CD4-positive, CD25-positive, alpha-beta regulatory T cell (primary cell): ENCODE measurements around the gene UBB. TPM values are rescaled to one million over a fixed set of nuclear protein-coding genes. Genes with fewer than 3 reads are reported as not detected.

Source experiments
- ATAC-seq, 2 donors: fragments of 150-1000 bp; cut with Tn5 transposase; one replicate each; pipeline ENCODE4 v1.10.0; 2021; ENCODE audit warnings: low read depth in 2 of 2, moderate number of reproducible peaks in 2 of 2, moderate library complexity in 1 of 2
- DNase-seq, 3 donors: peaks; one replicate each; pipeline versions ENCODE4 v3.0.0 to v3.0.0-alpha.2; 2012 to 2022; ENCODE audit warnings: mixed read lengths in 1 of 3
- H3K27ac ChIP-seq: one replicate; pipeline ENCODE4 v1.7.0; 2013; ENCODE audit warnings: mild to moderate bottlenecking, low read length; ENCODE audit not compliant: insufficient read depth, poor library complexity, severe bottlenecking
- H3K27me3 ChIP-seq: one replicate; pipeline ENCODE4 v1.7.0; 2013; ENCODE audit warnings: low read length; ENCODE audit not compliant: control insufficient read depth, insufficient read depth
- H3K36me3 ChIP-seq: one replicate; pipeline ENCODE4 v1.7.0; 2013; ENCODE audit warnings: mild to moderate bottlenecking, low read length, moderate library complexity; ENCODE audit not compliant: control insufficient read depth, insufficient read depth
- H3K4me1 ChIP-seq: 2 replicates; pipeline ENCODE4 v1.7.0; 2013; ENCODE audit warnings: mild to moderate bottlenecking, low read length; ENCODE audit not compliant: insufficient read depth, control insufficient read depth, poor library complexity, severe bottlenecking
- H3K4me3 ChIP-seq: one replicate; pipeline ENCODE4 v1.7.0; 2013; ENCODE audit warnings: low read depth, mild to moderate bottlenecking, low read length, moderate library complexity
- H3K9me3 ChIP-seq, 2 experiments: 1 replicate in 1 of 2; 2 replicates in 1 of 2; pipeline ENCODE4 v1.7.0; 2013; ENCODE audit warnings: low read length in 2 of 2, mild to moderate bottlenecking in 1 of 2, moderate library complexity in 1 of 2; ENCODE audit not compliant: control insufficient read depth in 2 of 2
- H3K27ac Mint-ChIP-seq, 3 donors: one replicate each; pipeline ENCODE4 v1.8.0; 2020 to 2022; ENCODE audit warnings: mild to moderate bottlenecking in 3 of 3, mixed read lengths in 3 of 3, moderate library complexity in 2 of 3
- H3K27me3 Mint-ChIP-seq: one replicate; pipeline ENCODE4 v1.8.0; 2022; ENCODE audit warnings: mild to moderate bottlenecking, mixed read lengths
- H3K36me3 Mint-ChIP-seq: one replicate; pipeline ENCODE4 v1.8.0; 2020; ENCODE audit warnings: mixed read lengths
- H3K4me1 Mint-ChIP-seq, 4 donors: one replicate each; pipeline ENCODE4 v1.8.0; 2020 to 2022; ENCODE audit warnings: mixed read lengths in 4 of 4, mild to moderate bottlenecking in 1 of 4
- H3K4me3 Mint-ChIP-seq, 4 donors: one replicate each; pipeline ENCODE4 v1.8.0; 2020 to 2022; ENCODE audit warnings: mild to moderate bottlenecking in 4 of 4, mixed read lengths in 4 of 4, moderate library complexity in 3 of 4
- H3K9me3 Mint-ChIP-seq, 7 donors: one replicate each; pipeline ENCODE4 v1.8.0; 2020 to 2022; ENCODE audit warnings: mixed read lengths in 7 of 7, mild to moderate bottlenecking in 3 of 7, moderate library complexity in 2 of 7
- polyA plus RNA-seq, 4 donors: library from polyadenylated mRNA; unstranded; fragments of 300-500 nt; fragmentation: Illumina TruSeq; gene quantifications; one replicate each; pipeline ENCODE4 v1.2.3, GENCODE V29; 2021
- total RNA-seq: library from RNA; stranded (reverse); gene quantifications from one replicate; pipeline ENCODE4 v1.2.3, GENCODE V29; 2022

UBB gene
- total and polyA plus RNA-seq, 5 donors from 2014 or later: 953 to 2,206 (median 1,810) TPM

- Histone ChIP-seq H3K27ac (no peak overlapping the region), H3K9me3 (no peaks in the 10 kb centered on the region), H3K4me3 (no peak overlapping the region), H3K27me3 (no peaks in the 10 kb centered on the region), H3K36me3 (peaks cover 4% of the 10 kb centered on the region), H3K4me1 (peaks cover 11% of the 10 kb centered on the region)
- H3K36me3 Mint-ChIP-seq: peaks cover 13% of the 10 kb centered on the region
- peaks cover 0 to 2% (median 0%) of the 10 kb centered on the region in 7 donors for H3K9me3 Mint-ChIP-seq
- peaks cover 5 to 23% (median 17%) of the 10 kb centered on the region in 4 donors for H3K4me1 Mint-ChIP-seq
- ATAC-seq (no peak), DNase-seq (no peak)
- H3K4me3 Mint-ChIP-seq: peak overlapping the region in 2 of 4 donors; percentile 61 to 62
- H3K27ac Mint-ChIP-seq: no peak overlapping the region
- H3K27me3 Mint-ChIP-seq: peaks cover 7% of the 10 kb centered on the region
These were observed 3.0 kb upstream of the UBB start for GRCh38 chr17:16377941-16378341.

- H3K36me3 Mint-ChIP-seq: peaks cover 16% of the 10 kb centered on the region
- no peaks in the 10 kb centered on the region for H3K9me3 ChIP-seq
- peak overlapping the region in 3 of 4 donors; percentile 54 to 80 (median 74) for H3K4me3 Mint-ChIP-seq
- H3K27ac ChIP-seq: no peak overlapping the region
- H3K4me1 Mint-ChIP-seq: peaks cover 5 to 31% (median 23%) of the 10 kb centered on the region in 4 donors
- H3K9me3 Mint-ChIP-seq: peaks cover 0 to 2% (median 0%) of the 10 kb centered on the region in 7 donors
- H3K4me3 ChIP-seq: no peak overlapping the region
- peaks cover 17% of the 10 kb centered on the region for H3K4me1 ChIP-seq
- no peaks in the 10 kb centered on the region for H3K27me3 ChIP-seq
- ATAC-seq (no peak), DNase-seq (no peak)
- H3K36me3 ChIP-seq: peaks cover 10% of the 10 kb centered on the region
- peak overlapping the region in 2 of 3 donors; percentile 17 to 46 for H3K27ac Mint-ChIP-seq
- peaks cover 7% of the 10 kb centered on the region for H3K27me3 Mint-ChIP-seq
These were observed 2.1 kb upstream of the UBB start for GRCh38 chr17:16378636-16379282.

- H3K4me3 ChIP-seq: no peak overlapping the region
- peaks cover 17% of the 10 kb centered on the region for H3K4me1 ChIP-seq
- Mint-ChIP-seq H3K9me3 (peaks cover 0 to 2% (median 0%) of the 10 kb centered on the region in 7 donors), H3K27ac (peak overlapping the region in 1 of 3 donors; percentile 46), H3K4me3 (no peak overlapping the region), H3K27me3 (peaks cover 7% of the 10 kb centered on the region), H3K4me1 (peaks cover 5 to 39% (median 30%) of the 10 kb centered on the region in 4 donors), H3K36me3 (peaks cover 16% of the 10 kb centered on the region)
- no peaks in the 10 kb centered on the region for H3K9me3 ChIP-seq
- peaks cover 10% of the 10 kb centered on the region for H3K36me3 ChIP-seq
- H3K27me3 ChIP-seq: no peaks in the 10 kb centered on the region
- no peak for DNase-seq
- H3K27ac ChIP-seq: no peak overlapping the region
- ATAC-seq: no peak
These were observed 1.2 kb upstream of the UBB start for GRCh38 chr17:16379654-16380053.

- peaks cover 0 to 2% (median 0%) of the 10 kb centered on the region in 7 donors for H3K9me3 Mint-ChIP-seq
- peak overlapping the region; percentile 98 for H3K4me3 ChIP-seq
These were observed 567 bp downstream of the UBB start for GRCh38 chr17:16381496-16381820.

GRCh38 chr17:16383216-16383615 is 2.3 kb downstream of the UBB start:
- peak overlapping the region; percentile 18 for H3K4me3 ChIP-seq
- H3K9me3 ChIP-seq: no peaks in the 10 kb centered on the region
- ATAC-seq (no peak), DNase-seq (no peak)
- no peaks in the 10 kb centered on the region for H3K27me3 ChIP-seq
- peaks cover 10% of the 10 kb centered on the region for H3K36me3 ChIP-seq
- Mint-ChIP-seq H3K36me3 (peaks cover 16% of the 10 kb centered on the region), H3K9me3 (peaks cover 0 to 3% (median 0%) of the 10 kb centered on the region in 7 donors), H3K4me3 (peak overlapping the region; percentile 23 to 86 (median 73)), H3K27me3 (peaks cover 16% of the 10 kb centered on the region), H3K4me1 (peaks cover 5 to 57% (median 39%) of the 10 kb centered on the region in 4 donors), H3K27ac (peak overlapping the region in 2 of 3 donors; percentile 38 to 85)
- H3K4me1 ChIP-seq: peaks cover 23% of the 10 kb centered on the region
- no peak overlapping the region for H3K27ac ChIP-seq

More at GRCh38 chr17:16381496-16381820, 567 bp downstream of the UBB start:
- peak overlapping the region; percentile 87 to 95 (median 92) for H3K4me3 Mint-ChIP-seq
- H3K36me3 Mint-ChIP-seq: peaks cover 16% of the 10 kb centered on the region
- Histone ChIP-seq H3K27ac (peak overlapping the region; percentile 94), H3K9me3 (no peaks in the 10 kb centered on the region), H3K27me3 (no peaks in the 10 kb centered on the region), H3K36me3 (peaks cover 10% of the 10 kb centered on the region), H3K4me1 (peaks cover 22% of the 10 kb centered on the region)
- peak overlapping the region; percentile 96 to 99 (median 98) for H3K27ac Mint-ChIP-seq
- H3K4me1 Mint-ChIP-seq: peaks cover 5 to 46% (median 35%) of the 10 kb centered on the region in 4 donors
- H3K27me3 Mint-ChIP-seq: peaks cover 8% of the 10 kb centered on the region
- ATAC-seq (no peak), DNase-seq (no peak)

GRCh38 chr17:16383772-16384287 is 2.9 kb downstream of the UBB start:
- no peak for ATAC-seq
- Mint-ChIP-seq H3K4me1 (peaks cover 5 to 57% (median 39%) of the 10 kb centered on the region in 4 donors), H3K4me3 (peak overlapping the region; percentile 23 to 79 (median 64)), H3K36me3 (peaks cover 16% of the 10 kb centered on the region), H3K27ac (peak overlapping the region; percentile 11 to 48 (median 47)), H3K9me3 (peaks cover 0 to 3% (median 0%) of the 10 kb centered on the region in 7 donors), H3K27me3 (peaks cover 16% of the 10 kb centered on the region)
- no peaks in the 10 kb centered on the region for H3K9me3 ChIP-seq
- H3K27me3 ChIP-seq: no peaks in the 10 kb centered on the region
- H3K4me1 ChIP-seq: peaks cover 23% of the 10 kb centered on the region
- H3K4me3 ChIP-seq: no peak overlapping the region
- no peak for DNase-seq
- no peak overlapping the region for H3K27ac ChIP-seq
- H3K36me3 ChIP-seq: peaks cover 10% of the 10 kb centered on the region

- H3K4me3 Mint-ChIP-seq: peak overlapping the region in 3 of 4 donors; percentile 23 to 60 (median 43)
- no peak for ATAC-seq
These were observed 3.7 kb downstream of the UBB start for GRCh38 chr17:16384557-16384956.

More at GRCh38 chr17:16384557-16384956, 3.7 kb downstream of the UBB start:
- Mint-ChIP-seq H3K4me1 (peaks cover 5 to 57% (median 40%) of the 10 kb centered on the region in 4 donors), H3K27me3 (peaks cover 16% of the 10 kb centered on the region), H3K9me3 (peaks cover 0 to 3% (median 0%) of the 10 kb centered on the region in 7 donors), H3K27ac (peak overlapping the region in 1 of 3 donors; percentile 11), H3K36me3 (peaks cover 16% of the 10 kb centered on the region)
- H3K27me3 ChIP-seq: no peaks in the 10 kb centered on the region
- peaks cover 10% of the 10 kb centered on the region for H3K36me3 ChIP-seq
- no peak for DNase-seq
- no peak overlapping the region for H3K4me3 ChIP-seq
- peaks cover 23% of the 10 kb centered on the region for H3K4me1 ChIP-seq
- H3K27ac ChIP-seq: peak overlapping the region; percentile 5
- no peaks in the 10 kb centered on the region for H3K9me3 ChIP-seq
